Muscle layer of colon (tissue), 2 donors: ENCODE measurements around the gene DUSP21.
"Not testable (repeated sequence)": the region's sequence is repeated elsewhere in the genome, so short reads cannot be mapped to it uniquely, and the experiment has no call there.

ENCODE experiments used
- H3K27ac ChIP-seq: one replicate; pipeline ENCODE4 v1.7.0; 2013; ENCODE audit warnings: low read depth, mild to moderate bottlenecking, low read length, moderate library complexity
- H3K27me3 ChIP-seq, 2 donors: one replicate each; pipeline ENCODE4 v1.7.0; 2013; ENCODE audit warnings: low read length in 2 of 2, mild to moderate bottlenecking in 2 of 2; ENCODE audit not compliant: insufficient read depth in 2 of 2, control insufficient read depth in 1 of 2
- H3K36me3 ChIP-seq: one replicate; pipeline ENCODE4 v1.7.0; 2013; ENCODE audit warnings: mild to moderate bottlenecking, low read length; ENCODE audit not compliant: insufficient read depth
- H3K4me1 ChIP-seq: one replicate; pipeline ENCODE4 v1.7.0; 2013; ENCODE audit warnings: mild to moderate bottlenecking, low read length; ENCODE audit not compliant: insufficient read depth
- H3K4me3 ChIP-seq, 2 donors: one replicate each; pipeline ENCODE4 v1.7.0; 2013; ENCODE audit warnings: low read length in 2 of 2, low read depth in 1 of 2, mild to moderate bottlenecking in 1 of 2, moderate library complexity in 1 of 2
- H3K9ac ChIP-seq: one replicate; pipeline ENCODE4 v1.7.0; 2013; ENCODE audit warnings: low read length
- H3K9me3 ChIP-seq: one replicate; pipeline ENCODE4 v1.7.0; 2013; ENCODE audit warnings: mild to moderate bottlenecking, low read length
- donor health status: abdominal sarcoma.
- donor health status: Adenocarcinoma of cecum.

Gene DUSP21

GRCh38 chrX:44878780-44879179 is 35.0 kb downstream of the DUSP21 start:
- H3K4me1 ChIP-seq, result peaks cover 28% of the 10 kb centered on the region
- H3K27ac ChIP-seq, result no peak overlapping the region
- H3K4me3 ChIP-seq, result no peak overlapping the region
- no peak overlapping the region for H3K9ac ChIP-seq
- H3K9me3 ChIP-seq, result no peaks in the 10 kb centered on the region
- no peaks in the 10 kb centered on the region for H3K36me3 ChIP-seq
- H3K27me3 ChIP-seq, result no peaks in the 10 kb centered on the region

- no peak overlapping the region for H3K27ac ChIP-seq
- H3K9me3 ChIP-seq, result no peaks in the 10 kb centered on the region
- no peaks in the 10 kb centered on the region for H3K27me3 ChIP-seq
- H3K36me3 ChIP-seq, result no peaks in the 10 kb centered on the region
- no peak overlapping the region for H3K4me3 ChIP-seq
- H3K4me1 ChIP-seq, result peaks cover 13% of the 10 kb centered on the region
- H3K9ac ChIP-seq, result no peak overlapping the region
Observed at GRCh38 chrX:44881549-44881948, 37.7 kb downstream of the DUSP21 start.

GRCh38 chrX:44882635-44883034 is 38.8 kb downstream of the DUSP21 start:
- H3K9me3 ChIP-seq, result no peaks in the 10 kb centered on the region
- H3K4me1 ChIP-seq, result peaks cover 13% of the 10 kb centered on the region
- H3K27ac ChIP-seq, result no peak overlapping the region
- H3K27me3 ChIP-seq, result no peaks in the 10 kb centered on the region
- no peak overlapping the region for H3K9ac ChIP-seq
- H3K36me3 ChIP-seq, result no peaks in the 10 kb centered on the region
- no peak overlapping the region for H3K4me3 ChIP-seq

- H3K27ac ChIP-seq, result no peak overlapping the region
Observed at GRCh38 chrX:44884944-44885343, 41.1 kb downstream of the DUSP21 start.

GRCh38 chrX:44889824-44890223 is 46.0 kb downstream of the DUSP21 start:
- Histone ChIP-seq H3K27me3 (no peaks in the 10 kb centered on the region), H3K9me3 (no peaks in the 10 kb centered on the region), H3K27ac (no peak overlapping the region), H3K4me1 (no peaks in the 10 kb centered on the region), H3K36me3 (no peaks in the 10 kb centered on the region), H3K9ac (no peak overlapping the region), H3K4me3 (no peak overlapping the region)

More at GRCh38 chrX:44884944-44885343, 41.1 kb downstream of the DUSP21 start:
- no peak overlapping the region for H3K4me3 ChIP-seq
- peaks cover 6% of the 10 kb centered on the region for H3K4me1 ChIP-seq
- no peak overlapping the region for H3K9ac ChIP-seq
- no peaks in the 10 kb centered on the region for H3K36me3 ChIP-seq
- no peaks in the 10 kb centered on the region for H3K27me3 ChIP-seq
- H3K9me3 ChIP-seq, result no peaks in the 10 kb centered on the region

- no peak overlapping the region for H3K27ac ChIP-seq
- H3K27me3 ChIP-seq, result no peaks in the 10 kb centered on the region
- no peak overlapping the region for H3K4me3 ChIP-seq
- no peaks in the 10 kb centered on the region for H3K4me1 ChIP-seq
- H3K9ac ChIP-seq, result no peak overlapping the region
- H3K9me3 ChIP-seq, result no peaks in the 10 kb centered on the region
- no peaks in the 10 kb centered on the region for H3K36me3 ChIP-seq
Observed at GRCh38 chrX:44890247-44890646, 46.4 kb downstream of the DUSP21 start.

GRCh38 chrX:44890687-44891086 is 46.9 kb downstream of the DUSP21 start:
- not testable (repeated sequence) for H3K36me3 ChIP-seq, H3K27ac ChIP-seq, H3K4me1 ChIP-seq, H3K9ac ChIP-seq, H3K4me3 ChIP-seq, H3K9me3 ChIP-seq, H3K27me3 ChIP-seq

GRCh38 chrX:44891642-44892041 is 47.8 kb downstream of the DUSP21 start:
- Histone ChIP-seq H3K9ac (no peak overlapping the region), H3K4me1 (no peaks in the 10 kb centered on the region), H3K27ac (no peak overlapping the region), H3K36me3 (no peaks in the 10 kb centered on the region), H3K9me3 (no peaks in the 10 kb centered on the region), H3K4me3 (no peak overlapping the region), H3K27me3 (no peaks in the 10 kb centered on the region)
